H9 (cell line): ENCODE measurements around the gene STH. TPM values are rescaled to one million over a fixed set of nuclear protein-coding genes. Genes with fewer than 3 reads are reported as not detected.

ENCODE experiments used
- DNase-seq: peaks from one replicate; pipeline ENCODE4 v3.0.0-alpha.2; 2017
- H2AFZ ChIP-seq: one replicate; pipeline ENCODE4 v1.6.1; 2013; ENCODE audit warnings: mild to moderate bottlenecking, low read length, control low read depth, moderate library complexity
- H2AK5ac ChIP-seq: 2 replicates; pipeline ENCODE4 v1.6.1; 2013; ENCODE audit warnings: low read length, control low read depth, mixed read lengths; ENCODE audit not compliant: insufficient read length
- H2BK120ac ChIP-seq: one replicate; pipeline ENCODE4 v1.6.1; 2013; ENCODE audit warnings: low read depth, mild to moderate bottlenecking, low read length, control low read depth, inconsistent platforms; ENCODE audit not compliant: poor library complexity, severe bottlenecking
- H2BK12ac ChIP-seq: 2 replicates; pipeline ENCODE4 v1.6.1; 2013; ENCODE audit warnings: low read length, control low read depth, mixed read lengths, low read depth; ENCODE audit not compliant: insufficient read length
- H2BK15ac ChIP-seq: 2 replicates; pipeline ENCODE4 v1.6.1; 2013; ENCODE audit warnings: low read depth, low read length, control low read depth
- H2BK20ac ChIP-seq: one replicate; pipeline ENCODE4 v1.6.1; 2013; ENCODE audit warnings: low read depth, mild to moderate bottlenecking, low read length, control low read depth, inconsistent platforms; ENCODE audit not compliant: poor library complexity, severe bottlenecking
- H2BK5ac ChIP-seq: 2 replicates; pipeline ENCODE4 v1.6.1; 2013; ENCODE audit warnings: low read length, control low read depth, mixed read lengths; ENCODE audit not compliant: insufficient read length
- H3K14ac ChIP-seq: 2 replicates; pipeline ENCODE4 v1.6.1; 2013; ENCODE audit warnings: low read length, control low read depth; ENCODE audit not compliant: insufficient read depth
- H3K18ac ChIP-seq: 2 replicates; pipeline ENCODE4 v1.6.1; 2013; ENCODE audit warnings: low read depth, mild to moderate bottlenecking, mixed read lengths, low read length, control low read depth; ENCODE audit not compliant: insufficient read length
- H3K23ac ChIP-seq: 2 replicates; pipeline ENCODE4 v1.6.1; 2013; ENCODE audit warnings: low read length, control low read depth, mixed read lengths, low read depth; ENCODE audit not compliant: insufficient read length
- H3K23me2 ChIP-seq: 2 replicates; pipeline ENCODE4 v1.6.1; 2013; ENCODE audit warnings: low read depth, mild to moderate bottlenecking, mixed read lengths, low read length, control low read depth; ENCODE audit not compliant: insufficient read length, poor library complexity, severe bottlenecking
- H3K27ac ChIP-seq: 2 replicates; pipeline ENCODE4 v1.5.1; 2013; ENCODE audit warnings: low read length, control low read depth, mixed read lengths, low read depth; ENCODE audit not compliant: insufficient read length
- H3K27me3 ChIP-seq: 2 replicates; pipeline ENCODE4 v1.6.1; 2013; ENCODE audit warnings: low read length, control low read depth, inconsistent platforms; ENCODE audit not compliant: insufficient read depth
- H3K4ac ChIP-seq: 2 replicates; pipeline ENCODE4 v1.6.1; 2013; ENCODE audit warnings: low read depth, mild to moderate bottlenecking, control low read depth, inconsistent platforms, low read length, moderate library complexity
- H3K4me1 ChIP-seq: 2 replicates; pipeline ENCODE4 v1.6.1; 2013; ENCODE audit warnings: low read length, control low read depth, inconsistent platforms; ENCODE audit not compliant: insufficient read depth
- H3K4me2 ChIP-seq: 2 replicates; pipeline ENCODE4 v1.6.1; 2013; ENCODE audit warnings: low read length, control low read depth, mixed read lengths; ENCODE audit not compliant: insufficient read length, insufficient read depth
- H3K56ac ChIP-seq: 2 replicates; pipeline ENCODE4 v1.6.1; 2013; ENCODE audit warnings: low read depth, mild to moderate bottlenecking, mixed read lengths, low read length, control low read depth; ENCODE audit not compliant: insufficient read length
- H3K79me1 ChIP-seq: 2 replicates; pipeline ENCODE4 v1.6.1; 2013; ENCODE audit warnings: low read depth, mild to moderate bottlenecking, moderate library complexity, low read length, control low read depth, inconsistent platforms; ENCODE audit not compliant: insufficient read depth, poor library complexity, severe bottlenecking
- H3K79me2 ChIP-seq: 2 replicates; pipeline ENCODE4 v1.6.1; 2013; ENCODE audit warnings: low read length, control low read depth, inconsistent platforms; ENCODE audit not compliant: insufficient read depth
- H3K9ac ChIP-seq: 2 replicates; pipeline ENCODE4 v1.6.1; 2013; ENCODE audit warnings: low read length, control low read depth, mixed read lengths; ENCODE audit not compliant: insufficient read length; ENCODE audit errors: extremely low read depth
- H3K9me3 ChIP-seq: one replicate; pipeline ENCODE4 v1.6.1; 2013; ENCODE audit warnings: low read depth, low read length, inconsistent platforms; ENCODE audit not compliant: control insufficient read depth
- H3T11ph ChIP-seq: one replicate; pipeline ENCODE4 v1.6.1; 2013; ENCODE audit warnings: mild to moderate bottlenecking, low read length, control low read depth, inconsistent platforms
- H4K20me1 ChIP-seq: one replicate; pipeline ENCODE4 v1.6.1; 2013; ENCODE audit not compliant: control insufficient read depth, insufficient read length, insufficient read depth
- H4K5ac ChIP-seq: 2 replicates; pipeline ENCODE4 v1.6.1; 2013; ENCODE audit warnings: low read depth, mild to moderate bottlenecking, mixed read lengths, low read length, control low read depth; ENCODE audit not compliant: insufficient read length
- H4K8ac ChIP-seq: replicated peaks from 2 replicates; pipeline ENCODE4 v1.6.1; 2013; ENCODE audit warnings: low read length, control low read depth, mixed read lengths, low read depth; ENCODE audit not compliant: insufficient read length
- H4K91ac ChIP-seq: 2 replicates; pipeline ENCODE4 v1.6.1; 2013; ENCODE audit warnings: low read depth, mild to moderate bottlenecking, moderate library complexity, mixed read lengths, low read length, control low read depth; ENCODE audit not compliant: insufficient read length
- H3K27ac Mint-ChIP-seq, 3 experiments: 2 replicates in 2 of 3; 3 replicates in 1 of 3; pipeline ENCODE4 v1.8.0; 2020 to 2021; ENCODE audit warnings: mixed read lengths in 3 of 3, mild to moderate bottlenecking in 1 of 3, moderate library complexity in 1 of 3
- H3K27me3 Mint-ChIP-seq: 2 replicates; pipeline ENCODE4 v1.8.0; 2021; ENCODE audit warnings: low read depth, mild to moderate bottlenecking, moderate library complexity, mixed read lengths
- H3K36me3 Mint-ChIP-seq, 3 experiments: 2 replicates in 2 of 3; 3 replicates in 1 of 3; pipeline ENCODE4 v1.8.0; 2020 to 2021; ENCODE audit warnings: low read depth in 3 of 3, mixed read lengths in 3 of 3; ENCODE audit not compliant: insufficient read depth in 1 of 3
- H3K4me1 Mint-ChIP-seq, 2 experiments: 2 replicates each; pipeline ENCODE4 v1.8.0; 2020; ENCODE audit warnings: mixed read lengths in 2 of 2
- H3K4me3 Mint-ChIP-seq, 2 experiments: 2 replicates in 1 of 2; 3 replicates in 1 of 2; pipeline ENCODE4 v1.8.0; 2020 to 2021; ENCODE audit warnings: mild to moderate bottlenecking in 2 of 2, mixed read lengths in 2 of 2, moderate library complexity in 1 of 2
- H3K9me3 Mint-ChIP-seq, 2 experiments: 2 replicates in 1 of 2; 3 replicates in 1 of 2; pipeline ENCODE4 v1.8.0; 2020; ENCODE audit warnings: mild to moderate bottlenecking in 2 of 2, mixed read lengths in 2 of 2, moderate library complexity in 1 of 2
- CTCF ChIP-seq: fragments of 200-600 bp; sonication (generic); conservative IDR thresholded peaks from 3 replicates; pipeline ENCODE4 v1.8.0; 2021; ENCODE audit warnings: antibody characterized with exemption, mild to moderate bottlenecking
- whole genome bisulfite sequencing: extraction: QIAGEN DNeasy Blood & Tissue Kit; methylation state at CpG from one replicate; pipeline ENCODE4 v1.1.7; 2013; ENCODE audit warnings: missing lambda C conversion rate, low lambda C conversion rate, mixed read lengths; ENCODE audit not compliant: insufficient read length; ENCODE audit errors: extremely low coverage; 5-methylcytosine and 5-hydroxymethylcytosine counted together
- total RNA-seq: library from RNA; stranded (reverse); gene quantifications from 2 replicates; pipeline ENCODE4 v1.2.1, GENCODE V29; 2021

Gene STH
- total RNA-seq, 1 experiment from 2014 or later, result not detected

- no peak for DNase-seq
- Histone ChIP-seq H3K23me2 (no peaks in the 10 kb centered on the region), H4K8ac (no peak overlapping the region), H3K4me1 (no peaks in the 10 kb centered on the region), H3K18ac (no peak overlapping the region), H2AFZ (no peak overlapping the region), H3K27me3 (no peaks in the 10 kb centered on the region), H4K20me1 (no peaks in the 10 kb centered on the region), H3K27ac (no peak overlapping the region), H2BK5ac (no peak overlapping the region), H3K14ac (no peak overlapping the region), H3K79me1 (no peaks in the 10 kb centered on the region), H3K4ac (no peak overlapping the region), H4K5ac (no peak overlapping the region), H2AK5ac (no peak overlapping the region), H2BK120ac (no peak overlapping the region), H3K56ac (no peak overlapping the region), H3K79me2 (no peaks in the 10 kb centered on the region), H3K9ac (no peak overlapping the region), H2BK12ac (no peak overlapping the region), H3K9me3 (no peaks in the 10 kb centered on the region), H3K4me2 (no peak overlapping the region), H4K91ac (no peak overlapping the region), H3T11ph (no peak overlapping the region), H2BK15ac (no peak overlapping the region), H2BK20ac (no peak overlapping the region), H3K23ac (no peak overlapping the region)
- Mint-ChIP-seq H3K36me3 (no peaks in the 10 kb centered on the region), H3K9me3 (no peaks in the 10 kb centered on the region), H3K4me3 (no peak overlapping the region), H3K4me1 (peaks cover 3 to 7% of the 10 kb centered on the region in 2 experiments), H3K27ac (no peak overlapping the region), H3K27me3 (peaks cover 3% of the 10 kb centered on the region; the same call in 1 of the 2 replicates)
- no peak for TF ChIP-seq CTCF
- WGBS, result no CpG with 5 or more reads among the region's 9 CpGs
Observed at GRCh38 chr17:45958307-45958706, 40.7 kb upstream of the STH start.
